ENCODE measurements around the gene GSC2. TPM values are rescaled to one million over a fixed set of nuclear protein-coding genes. Genes with fewer than 3 reads are reported as not detected.

GSC2 gene
- total RNA-seq, 6 experiments from 2014 or later, result not detected

GRCh38 chr22:19178065-19178656 lies 28.1 kb upstream of the GSC2 start:
- no CpG with 5 or more reads among the region's 80 CpGs for WGBS (ENCODE audit: insufficient coverage, low coverage, low lambda C conversion rate, missing lambda C conversion rate)
- peak overlapping the region; percentile 73 to 84 (median 79) for H3K27ac ChIP-seq
- TF ChIP-seq CTCF (IDR thresholded peaks at IDR 0.05), result no peak
- TF ChIP-seq POLR2A (IDR thresholded peaks at IDR 0.05), result no peak
- DNase-seq (peak in 2 of 3 donors; percentile 75 to 79), ATAC-seq (peak; percentile 6 to 24 (median 16))
- H3K4me3 ChIP-seq, result peak overlapping the region; percentile 83 to 93 (median 89)
- H3K27me3 ChIP-seq, result no peaks in the 10 kb centered on the region
- no peaks in the 10 kb centered on the region for H3K9me3 ChIP-seq
- H3K4me1 ChIP-seq, result peaks cover 0 to 53% (median 28%) of the 10 kb centered on the region in 4 donors
- intact Hi-C loops (cut with DNase I), result loop anchor here in 1 of 2 donors (5.0 kb wide), 1 partner anchor 109 kb away; no protein-coding TSS in a partner anchor
- no peaks in the 10 kb centered on the region for H3K36me3 ChIP-seq

- WGBS (ENCODE audit: insufficient coverage, low coverage, low lambda C conversion rate, missing lambda C conversion rate), result 5% methylated on average over 11 of the region's 55 CpGs
- H3K4me3 ChIP-seq, result peak overlapping the region; percentile 83 to 93 (median 89)
- H3K4me1 ChIP-seq, result peaks cover 0 to 61% (median 31%) of the 10 kb centered on the region in 4 donors
- no peaks in the 10 kb centered on the region for H3K9me3 ChIP-seq
- TF ChIP-seq CTCF (IDR thresholded peaks at IDR 0.05) (no peak), POLR2A (IDR thresholded peaks at IDR 0.05) (no peak)
- DNase-seq, result peak in 2 of 3 donors; percentile 75 to 76
- peak overlapping the region; percentile 73 to 84 (median 79) for H3K27ac ChIP-seq
- intact Hi-C loops (cut with DNase I), result loop anchor here in 1 of 2 donors (5.0 kb wide), 1 partner anchor 110 kb away; no protein-coding TSS in a partner anchor
- H3K27me3 ChIP-seq, result no peaks in the 10 kb centered on the region
- no peaks in the 10 kb centered on the region for H3K36me3 ChIP-seq
- ATAC-seq, result peak in 3 of 4 donors; percentile 5 to 28 (median 21)
Measured at GRCh38 chr22:19177164-19178064, 27.3 kb upstream of the GSC2 start.

DNA sequence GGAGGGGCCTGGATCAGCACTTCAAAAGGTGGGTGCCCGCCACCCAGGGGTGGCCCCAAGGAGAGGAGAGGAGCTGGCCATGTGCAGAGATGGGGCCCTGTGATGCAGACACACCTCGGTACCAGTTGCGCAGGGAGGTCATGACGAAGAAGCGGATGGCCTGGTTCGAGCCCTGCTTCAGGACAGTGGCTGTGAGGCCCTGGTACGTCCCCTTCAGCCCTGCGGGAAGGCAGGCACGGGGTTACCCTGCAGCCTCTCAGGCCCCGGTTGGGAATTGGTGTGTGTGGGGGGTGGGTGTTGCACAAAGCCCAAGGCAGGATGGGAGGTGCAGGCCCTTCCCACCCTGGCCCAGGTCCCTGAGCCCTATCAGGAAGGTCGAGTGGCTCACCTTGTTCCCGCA lies 26.6 kb upstream of the GSC2 start:
- Histone ChIP-seq H3K4me1 (peaks cover 0 to 65% (median 32%) of the 10 kb centered on the region in 4 donors), H3K27ac (peak overlapping the region in 2 of 3 donors; percentile 73 to 84), H3K36me3 (no peaks in the 10 kb centered on the region), H3K9me3 (no peaks in the 10 kb centered on the region), H3K27me3 (no peaks in the 10 kb centered on the region), H3K4me3 (peak overlapping the region in 2 of 3 donors; percentile 89 to 93)
- DNase-seq (no peak), ATAC-seq (no peak)
- TF ChIP-seq POLR2A (IDR thresholded peaks at IDR 0.05) (no peak), CTCF (IDR thresholded peaks at IDR 0.05) (no peak)
- WGBS (ENCODE audit: insufficient coverage, low coverage, low lambda C conversion rate, missing lambda C conversion rate), result no CpG with 5 or more reads among the region's 12 CpGs
- intact Hi-C loops (cut with DNase I), result loop anchor here in 1 of 2 donors (5.0 kb wide), 1 partner anchor 111 kb away; no protein-coding TSS in a partner anchor

DNA sequence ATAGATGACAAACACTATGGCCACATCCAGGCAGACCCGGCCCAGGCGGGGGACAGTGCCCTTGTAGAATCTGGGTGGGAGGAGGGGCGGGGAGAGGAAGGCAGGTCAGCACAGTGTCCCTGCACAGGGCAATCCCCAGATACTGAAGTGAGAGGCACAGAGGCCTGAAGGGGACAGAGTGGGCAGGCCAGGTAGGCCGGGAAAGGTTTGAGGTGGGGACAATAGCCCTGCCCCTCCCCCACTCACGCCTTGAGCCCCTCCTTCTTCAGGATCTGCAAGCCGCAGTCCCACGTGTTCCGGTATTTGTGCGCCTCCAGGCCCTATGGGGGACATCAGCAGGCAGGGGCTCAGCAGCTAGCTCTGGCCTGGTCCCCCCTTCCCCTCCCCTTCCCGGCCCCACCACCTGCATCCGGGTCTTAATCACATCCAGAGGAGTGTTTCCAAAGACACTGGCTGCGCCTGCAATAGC lies 26.1 kb upstream of the GSC2 start:
- no peaks in the 10 kb centered on the region for H3K9me3 ChIP-seq
- no peak overlapping the region for H3K4me3 ChIP-seq
- ATAC-seq, result no peak
- H3K27ac ChIP-seq, result peak overlapping the region in 2 of 3 donors; percentile 54 to 73
- TF ChIP-seq CTCF (IDR thresholded peaks at IDR 0.05), result no peak
- TF ChIP-seq POLR2A (IDR thresholded peaks at IDR 0.05), result no peak
- intact Hi-C loops (cut with DNase I), result loop anchor here in 1 of 2 donors (5.0 kb wide), 1 partner anchor 111 kb away; no protein-coding TSS in a partner anchor
- no peaks in the 10 kb centered on the region for H3K36me3 ChIP-seq
- peaks cover 0 to 65% (median 32%) of the 10 kb centered on the region in 4 donors for H3K4me1 ChIP-seq
- DNase-seq, result no peak
- no peaks in the 10 kb centered on the region for H3K27me3 ChIP-seq
- 56% methylated on average over 6 of the region's 12 CpGs for WGBS (ENCODE audit: insufficient coverage, low coverage, low lambda C conversion rate, missing lambda C conversion rate)

All from right lobe of liver (tissue), 6 donors.